Retinal pigment epithelial cell (primary cell): ENCODE measurements around the gene CHST10.

Experiments used
- DNase-seq: peaks from one replicate; pipeline ENCODE4 v3.0.0-alpha.2; 2010; ENCODE audit warnings: low read depth
- H3K4me3 ChIP-seq: 2 replicates; pipeline ENCODE4 v1.5.1; 2011; ENCODE audit warnings: mild to moderate bottlenecking, low read length, control low read depth, moderate library complexity
- TF ChIP-seq, protein P1 (sequence below): conservative IDR thresholded peaks from 2 replicates; pipeline ENCODE4 v1.5.1; 2011; ENCODE audit warnings: low read depth, low read length, control low read depth, inconsistent platforms

Gene CHST10

DNA sequence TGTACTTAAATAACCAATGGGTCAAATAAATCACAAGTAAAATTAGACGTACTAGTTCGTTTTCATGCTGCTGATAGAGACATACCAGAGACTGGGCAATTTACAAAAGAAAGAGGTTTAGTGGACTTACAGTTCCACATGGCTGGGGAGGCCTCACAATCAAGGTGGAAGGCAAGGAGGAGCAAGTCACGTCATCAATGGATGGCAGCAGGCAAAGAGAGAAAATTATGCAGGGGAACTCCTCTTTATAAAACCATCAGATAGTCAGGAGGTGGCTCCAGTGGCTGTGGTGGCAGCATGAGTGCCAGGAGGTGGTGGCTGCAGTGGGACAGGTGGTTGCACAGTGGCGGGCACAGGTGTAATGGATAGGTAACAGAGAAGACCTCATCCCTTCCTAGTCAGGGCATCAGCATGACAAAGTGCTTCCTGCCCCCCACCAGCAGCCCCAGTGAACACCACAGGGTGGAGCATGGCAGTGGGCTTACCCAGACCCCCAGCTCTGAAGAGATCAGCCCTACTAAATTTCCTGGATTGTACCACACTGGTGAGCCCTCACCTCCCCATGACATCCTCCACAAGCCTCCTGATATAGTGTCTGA lies 6.9 kb upstream of the CHST10 start:
- TF ChIP-seq, protein P1, sequence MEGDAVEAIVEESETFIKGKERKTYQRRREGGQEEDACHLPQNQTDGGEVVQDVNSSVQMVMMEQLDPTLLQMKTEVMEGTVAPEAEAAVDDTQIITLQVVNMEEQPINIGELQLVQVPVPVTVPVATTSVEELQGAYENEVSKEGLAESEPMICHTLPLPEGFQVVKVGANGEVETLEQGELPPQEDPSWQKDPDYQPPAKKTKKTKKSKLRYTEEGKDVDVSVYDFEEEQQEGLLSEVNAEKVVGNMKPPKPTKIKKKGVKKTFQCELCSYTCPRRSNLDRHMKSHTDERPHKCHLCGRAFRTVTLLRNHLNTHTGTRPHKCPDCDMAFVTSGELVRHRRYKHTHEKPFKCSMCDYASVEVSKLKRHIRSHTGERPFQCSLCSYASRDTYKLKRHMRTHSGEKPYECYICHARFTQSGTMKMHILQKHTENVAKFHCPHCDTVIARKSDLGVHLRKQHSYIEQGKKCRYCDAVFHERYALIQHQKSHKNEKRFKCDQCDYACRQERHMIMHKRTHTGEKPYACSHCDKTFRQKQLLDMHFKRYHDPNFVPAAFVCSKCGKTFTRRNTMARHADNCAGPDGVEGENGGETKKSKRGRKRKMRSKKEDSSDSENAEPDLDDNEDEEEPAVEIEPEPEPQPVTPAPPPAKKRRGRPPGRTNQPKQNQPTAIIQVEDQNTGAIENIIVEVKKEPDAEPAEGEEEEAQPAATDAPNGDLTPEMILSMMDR = no peak
- no peak overlapping the region for H3K4me3 ChIP-seq
- no peak for DNase-seq

DNA sequence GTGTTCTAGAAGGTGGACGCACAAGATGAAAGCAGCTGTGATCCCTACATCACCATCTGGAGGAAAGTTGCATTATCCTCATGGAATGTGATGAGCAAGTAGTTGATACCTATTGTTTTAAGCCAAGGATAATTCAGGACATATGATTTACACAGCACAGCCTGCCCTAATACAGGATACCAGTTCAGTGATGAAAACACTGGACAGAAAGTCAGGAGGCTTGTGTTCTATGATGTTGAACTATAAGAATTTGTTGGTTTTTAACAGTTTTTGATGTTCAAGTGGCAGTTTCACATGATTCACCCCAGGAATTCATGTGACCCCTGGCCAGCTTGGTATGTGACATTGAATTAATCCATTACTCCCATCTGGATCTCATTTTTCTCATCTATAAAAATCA lies 6.2 kb upstream of the CHST10 start:
- DNase-seq = no peak
- TF ChIP-seq, protein P1 = no peak
- H3K4me3 ChIP-seq = no peak overlapping the region

DNA sequence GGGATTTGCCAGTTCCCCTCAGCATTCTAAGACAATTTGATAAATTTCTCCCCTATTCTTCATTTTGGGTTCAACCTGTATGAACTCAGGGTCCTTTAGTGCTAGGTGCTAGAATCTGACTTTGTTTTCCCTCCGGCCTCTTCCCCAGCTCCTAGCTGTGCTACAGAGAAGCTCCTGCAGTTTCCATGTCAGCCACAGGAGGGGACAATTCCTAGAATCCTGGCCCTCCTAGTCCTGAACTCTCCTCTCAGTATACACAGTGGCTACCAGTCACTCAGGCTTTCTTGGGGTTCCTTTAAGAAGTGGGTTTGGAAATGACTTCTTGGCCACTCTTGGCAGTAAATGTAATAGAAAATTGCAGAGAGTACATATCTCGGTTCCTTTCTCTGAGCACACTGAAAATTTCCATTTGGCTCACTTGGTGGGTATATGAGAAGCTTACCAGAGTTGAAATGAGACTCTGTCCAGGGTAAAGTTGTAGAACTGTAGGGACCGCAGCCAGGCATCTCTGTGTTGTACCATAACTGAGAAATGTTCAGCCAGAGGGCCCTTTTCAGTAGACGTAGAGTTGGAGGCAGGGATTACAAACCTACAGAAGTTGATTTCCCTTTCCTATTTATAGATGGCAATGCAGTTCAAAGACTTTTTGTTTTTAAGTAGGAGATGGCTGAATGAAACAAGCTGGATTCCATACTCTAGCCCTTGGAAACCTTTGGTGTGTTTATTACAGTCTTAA lies 5.0 kb upstream of the CHST10 start:
- TF ChIP-seq, protein P1 = peak; percentile 76
- H3K4me3 ChIP-seq = no peak overlapping the region
- no peak for DNase-seq

DNA sequence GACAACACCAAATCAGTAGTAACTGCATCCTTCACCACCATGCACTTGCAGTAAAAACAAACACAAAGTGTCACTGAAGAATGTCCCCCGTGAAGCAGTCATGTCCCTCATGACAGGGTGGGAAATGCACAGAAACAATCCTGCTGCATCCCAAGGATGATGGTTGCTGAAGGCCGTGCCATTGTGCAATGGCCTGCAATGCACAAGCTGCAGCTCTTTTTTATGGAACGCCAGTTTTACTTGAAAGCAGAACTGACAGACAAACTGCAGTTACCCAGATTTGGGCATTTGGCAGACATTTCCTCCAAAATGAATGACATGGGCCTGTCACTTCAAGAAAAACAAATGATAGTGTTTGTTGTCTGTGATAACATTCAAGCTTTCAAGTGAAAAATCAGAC lies 2.4 kb upstream of the CHST10 start:
- no peak for DNase-seq
- H3K4me3 ChIP-seq = no peak overlapping the region
- TF ChIP-seq, protein P1 = no peak

DNA sequence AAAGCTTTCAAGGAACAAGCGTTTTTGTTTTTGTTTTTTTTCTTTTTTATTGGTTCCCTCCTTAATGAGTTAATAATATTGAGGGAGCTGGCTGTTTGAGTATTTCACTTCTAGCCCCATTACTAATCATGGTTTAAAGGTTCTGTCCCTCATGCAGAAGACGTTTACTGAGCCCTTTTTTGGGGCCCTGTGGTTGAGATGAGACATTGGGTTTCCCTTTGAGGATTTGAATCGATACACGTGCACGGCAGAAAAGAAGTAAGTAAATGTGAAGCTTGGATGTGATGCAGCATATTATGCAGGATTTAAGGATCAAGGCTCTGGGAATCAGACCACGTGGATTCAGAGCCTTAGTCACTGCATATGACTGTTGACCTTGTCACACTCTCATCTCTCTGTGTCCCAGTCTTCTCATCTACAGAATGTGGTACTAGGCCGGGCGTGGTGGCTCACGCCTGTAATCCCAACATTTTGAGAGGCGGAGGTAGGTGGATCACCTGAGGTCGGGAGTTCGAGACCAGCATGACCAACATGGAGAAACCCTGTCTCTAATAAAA lies 1.0 kb upstream of the CHST10 start:
- H3K4me3 ChIP-seq = no peak overlapping the region
- DNase-seq = peak; percentile 59
- TF ChIP-seq, protein P1 = no peak

DNA sequence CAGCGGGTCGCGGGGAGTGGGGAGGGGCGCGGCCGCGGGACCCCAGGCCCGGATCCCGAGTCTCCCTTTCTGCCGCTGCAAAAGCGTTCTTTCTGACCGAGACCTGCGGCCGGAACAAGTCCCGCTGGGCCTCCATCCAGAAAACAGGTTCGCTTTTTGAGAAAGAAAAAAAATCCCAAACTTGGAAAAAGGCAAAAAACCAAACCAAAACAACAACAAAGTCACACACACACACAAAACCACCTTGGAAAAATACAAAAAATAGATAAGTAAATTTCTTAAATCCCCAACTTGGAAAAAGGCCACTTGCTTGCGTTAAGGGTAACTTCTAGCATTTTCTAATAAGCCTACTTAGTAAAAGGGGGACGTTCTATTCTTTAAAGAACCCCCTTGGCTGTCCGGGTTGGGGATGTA lies 250 bp upstream of the CHST10 start:
- DNase-seq = no peak
- H3K4me3 ChIP-seq = peak overlapping the region; percentile 70
- TF ChIP-seq, protein P1 = no peak
